H9 (cell line): Measurements from ENCODE around the gene FOXD1. TPM values are rescaled to one million over a fixed set of nuclear protein-coding genes. Genes with fewer than 3 reads are reported as not detected.

Experiments used
- DNase-seq: peaks from one replicate; pipeline ENCODE4 v3.0.0-alpha.2; 2017
- H2AFZ ChIP-seq: one replicate; pipeline ENCODE4 v1.6.1; 2013; ENCODE audit warnings: mild to moderate bottlenecking, low read length, control low read depth, moderate library complexity
- H2AK5ac ChIP-seq: 2 replicates; pipeline ENCODE4 v1.6.1; 2013; ENCODE audit warnings: low read length, control low read depth, mixed read lengths; ENCODE audit not compliant: insufficient read length
- H2BK120ac ChIP-seq: one replicate; pipeline ENCODE4 v1.6.1; 2013; ENCODE audit warnings: low read depth, mild to moderate bottlenecking, low read length, control low read depth, inconsistent platforms; ENCODE audit not compliant: poor library complexity, severe bottlenecking
- H2BK12ac ChIP-seq: 2 replicates; pipeline ENCODE4 v1.6.1; 2013; ENCODE audit warnings: low read length, control low read depth, mixed read lengths, low read depth; ENCODE audit not compliant: insufficient read length
- H2BK15ac ChIP-seq: 2 replicates; pipeline ENCODE4 v1.6.1; 2013; ENCODE audit warnings: low read depth, low read length, control low read depth
- H2BK20ac ChIP-seq: one replicate; pipeline ENCODE4 v1.6.1; 2013; ENCODE audit warnings: low read depth, mild to moderate bottlenecking, low read length, control low read depth, inconsistent platforms; ENCODE audit not compliant: poor library complexity, severe bottlenecking
- H2BK5ac ChIP-seq: 2 replicates; pipeline ENCODE4 v1.6.1; 2013; ENCODE audit warnings: low read length, control low read depth, mixed read lengths; ENCODE audit not compliant: insufficient read length
- H3K14ac ChIP-seq: 2 replicates; pipeline ENCODE4 v1.6.1; 2013; ENCODE audit warnings: low read length, control low read depth; ENCODE audit not compliant: insufficient read depth
- H3K18ac ChIP-seq: 2 replicates; pipeline ENCODE4 v1.6.1; 2013; ENCODE audit warnings: low read depth, mild to moderate bottlenecking, mixed read lengths, low read length, control low read depth; ENCODE audit not compliant: insufficient read length
- H3K23ac ChIP-seq: 2 replicates; pipeline ENCODE4 v1.6.1; 2013; ENCODE audit warnings: low read length, control low read depth, mixed read lengths, low read depth; ENCODE audit not compliant: insufficient read length
- H3K23me2 ChIP-seq: 2 replicates; pipeline ENCODE4 v1.6.1; 2013; ENCODE audit warnings: low read depth, mild to moderate bottlenecking, mixed read lengths, low read length, control low read depth; ENCODE audit not compliant: insufficient read length, poor library complexity, severe bottlenecking
- H3K27ac ChIP-seq: 2 replicates; pipeline ENCODE4 v1.5.1; 2013; ENCODE audit warnings: low read length, control low read depth, mixed read lengths, low read depth; ENCODE audit not compliant: insufficient read length
- H3K27me3 ChIP-seq: 2 replicates; pipeline ENCODE4 v1.6.1; 2013; ENCODE audit warnings: low read length, control low read depth, inconsistent platforms; ENCODE audit not compliant: insufficient read depth
- H3K4ac ChIP-seq: 2 replicates; pipeline ENCODE4 v1.6.1; 2013; ENCODE audit warnings: low read depth, mild to moderate bottlenecking, control low read depth, inconsistent platforms, low read length, moderate library complexity
- H3K4me1 ChIP-seq: 2 replicates; pipeline ENCODE4 v1.6.1; 2013; ENCODE audit warnings: low read length, control low read depth, inconsistent platforms; ENCODE audit not compliant: insufficient read depth
- H3K4me2 ChIP-seq: 2 replicates; pipeline ENCODE4 v1.6.1; 2013; ENCODE audit warnings: low read length, control low read depth, mixed read lengths; ENCODE audit not compliant: insufficient read length, insufficient read depth
- H3K56ac ChIP-seq: 2 replicates; pipeline ENCODE4 v1.6.1; 2013; ENCODE audit warnings: low read depth, mild to moderate bottlenecking, mixed read lengths, low read length, control low read depth; ENCODE audit not compliant: insufficient read length
- H3K79me1 ChIP-seq: 2 replicates; pipeline ENCODE4 v1.6.1; 2013; ENCODE audit warnings: low read depth, mild to moderate bottlenecking, moderate library complexity, low read length, control low read depth, inconsistent platforms; ENCODE audit not compliant: insufficient read depth, poor library complexity, severe bottlenecking
- H3K79me2 ChIP-seq: 2 replicates; pipeline ENCODE4 v1.6.1; 2013; ENCODE audit warnings: low read length, control low read depth, inconsistent platforms; ENCODE audit not compliant: insufficient read depth
- H3K9ac ChIP-seq: 2 replicates; pipeline ENCODE4 v1.6.1; 2013; ENCODE audit warnings: low read length, control low read depth, mixed read lengths; ENCODE audit not compliant: insufficient read length; ENCODE audit errors: extremely low read depth
- H3K9me3 ChIP-seq: one replicate; pipeline ENCODE4 v1.6.1; 2013; ENCODE audit warnings: low read depth, low read length, inconsistent platforms; ENCODE audit not compliant: control insufficient read depth
- H3T11ph ChIP-seq: one replicate; pipeline ENCODE4 v1.6.1; 2013; ENCODE audit warnings: mild to moderate bottlenecking, low read length, control low read depth, inconsistent platforms
- H4K20me1 ChIP-seq: one replicate; pipeline ENCODE4 v1.6.1; 2013; ENCODE audit not compliant: control insufficient read depth, insufficient read length, insufficient read depth
- H4K5ac ChIP-seq: 2 replicates; pipeline ENCODE4 v1.6.1; 2013; ENCODE audit warnings: low read depth, mild to moderate bottlenecking, mixed read lengths, low read length, control low read depth; ENCODE audit not compliant: insufficient read length
- H4K8ac ChIP-seq: replicated peaks from 2 replicates; pipeline ENCODE4 v1.6.1; 2013; ENCODE audit warnings: low read length, control low read depth, mixed read lengths, low read depth; ENCODE audit not compliant: insufficient read length
- H4K91ac ChIP-seq: 2 replicates; pipeline ENCODE4 v1.6.1; 2013; ENCODE audit warnings: low read depth, mild to moderate bottlenecking, moderate library complexity, mixed read lengths, low read length, control low read depth; ENCODE audit not compliant: insufficient read length
- H3K27ac Mint-ChIP-seq, 3 experiments: 2 replicates in 2 of 3; 3 replicates in 1 of 3; pipeline ENCODE4 v1.8.0; 2020 to 2021; ENCODE audit warnings: mixed read lengths in 3 of 3, mild to moderate bottlenecking in 1 of 3, moderate library complexity in 1 of 3
- H3K27me3 Mint-ChIP-seq: 2 replicates; pipeline ENCODE4 v1.8.0; 2021; ENCODE audit warnings: low read depth, mild to moderate bottlenecking, moderate library complexity, mixed read lengths
- H3K36me3 Mint-ChIP-seq, 3 experiments: 2 replicates in 2 of 3; 3 replicates in 1 of 3; pipeline ENCODE4 v1.8.0; 2020 to 2021; ENCODE audit warnings: low read depth in 3 of 3, mixed read lengths in 3 of 3; ENCODE audit not compliant: insufficient read depth in 1 of 3
- H3K4me1 Mint-ChIP-seq, 2 experiments: 2 replicates each; pipeline ENCODE4 v1.8.0; 2020; ENCODE audit warnings: mixed read lengths in 2 of 2
- H3K4me3 Mint-ChIP-seq, 2 experiments: 2 replicates in 1 of 2; 3 replicates in 1 of 2; pipeline ENCODE4 v1.8.0; 2020 to 2021; ENCODE audit warnings: mild to moderate bottlenecking in 2 of 2, mixed read lengths in 2 of 2, moderate library complexity in 1 of 2
- H3K9me3 Mint-ChIP-seq, 2 experiments: 2 replicates in 1 of 2; 3 replicates in 1 of 2; pipeline ENCODE4 v1.8.0; 2020; ENCODE audit warnings: mild to moderate bottlenecking in 2 of 2, mixed read lengths in 2 of 2, moderate library complexity in 1 of 2
- WGBS: extraction: QIAGEN DNeasy Blood & Tissue Kit; methylation state at CpG from one replicate; pipeline ENCODE4 v1.1.7; 2013; ENCODE audit warnings: missing lambda C conversion rate, low lambda C conversion rate, mixed read lengths; ENCODE audit not compliant: insufficient read length; ENCODE audit errors: extremely low coverage; 5-methylcytosine and 5-hydroxymethylcytosine counted together
- total RNA-seq: library from RNA; stranded (reverse); gene quantifications from 2 replicates; pipeline ENCODE4 v1.2.1, GENCODE V29; 2021
- TF ChIP-seq, protein P1 (sequence below): fragments of 200-600 bp; sonication (generic); conservative IDR thresholded peaks from 3 replicates; pipeline ENCODE4 v1.8.0; 2021; ENCODE audit warnings: antibody characterized with exemption, mild to moderate bottlenecking

The FOXD1 gene
- total RNA-seq, 1 experiment from 2014 or later: 0.20 TPM

DNA sequence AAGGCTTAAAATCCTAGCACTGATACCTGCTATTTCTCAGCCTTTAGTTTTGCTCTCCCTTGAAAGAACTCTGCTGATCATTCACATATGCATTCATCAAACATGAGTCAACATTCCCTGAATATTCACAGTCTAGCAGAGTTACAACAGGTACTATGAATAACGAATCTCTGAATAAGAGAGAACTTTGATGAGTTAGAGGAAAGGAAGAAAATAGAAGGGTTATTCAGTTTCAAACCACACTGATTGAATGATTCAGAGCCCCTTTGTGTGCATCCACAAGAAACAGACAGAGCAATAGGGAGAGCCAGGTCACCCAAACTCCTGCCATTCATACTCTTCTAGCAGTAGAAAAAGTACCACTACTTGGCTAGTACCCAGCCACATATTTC, 36.0 kb downstream of the FOXD1 start:
- H3K23me2 ChIP-seq: peaks cover 3% of the 10 kb centered on the region
- H3K27me3 ChIP-seq: peaks cover under 1% of the 10 kb centered on the region; the same call in 1 of the 2 replicates
- no peak overlapping the region for H2AFZ ChIP-seq
- peaks cover 6% of the 10 kb centered on the region for H3K4me1 ChIP-seq
- H3K4me1 Mint-ChIP-seq: peaks cover 15% of the 10 kb centered on the region in 2 experiments
- H3K14ac ChIP-seq: no peak overlapping the region
- no peak overlapping the region for H4K5ac ChIP-seq
- H2BK20ac ChIP-seq: no peak overlapping the region
- no peak overlapping the region for H3K4me3 Mint-ChIP-seq
- H2BK15ac ChIP-seq: no peak overlapping the region
- no peaks in the 10 kb centered on the region for H3K36me3 Mint-ChIP-seq
- no peak overlapping the region for H2BK5ac ChIP-seq
- no peak overlapping the region for H3T11ph ChIP-seq
- H4K91ac ChIP-seq: no peak overlapping the region
- H2AK5ac ChIP-seq: no peak overlapping the region
- no peak overlapping the region for H2BK12ac ChIP-seq
- H4K8ac ChIP-seq: no peak overlapping the region
- no peaks in the 10 kb centered on the region for H4K20me1 ChIP-seq
- H3K27ac Mint-ChIP-seq: no peak overlapping the region
- no peak overlapping the region for H3K23ac ChIP-seq
- peak overlapping the region; percentile 1 for H3K27ac ChIP-seq
- H3K9ac ChIP-seq: no peak overlapping the region
- H2BK120ac ChIP-seq: no peak overlapping the region
- no peak overlapping the region for H3K18ac ChIP-seq
- WGBS: no CpG with 5 or more reads among the region's 1 CpG
- no peak overlapping the region for H3K4me2 ChIP-seq
- DNase-seq: no peak
- no peak overlapping the region for H3K4ac ChIP-seq
- peaks cover 42% of the 10 kb centered on the region for H3K27me3 Mint-ChIP-seq
- peaks cover 4% of the 10 kb centered on the region for H3K9me3 ChIP-seq
- H3K79me2 ChIP-seq: no peaks in the 10 kb centered on the region; the same call in 1 of the 2 replicates
- TF ChIP-seq, protein P1, sequence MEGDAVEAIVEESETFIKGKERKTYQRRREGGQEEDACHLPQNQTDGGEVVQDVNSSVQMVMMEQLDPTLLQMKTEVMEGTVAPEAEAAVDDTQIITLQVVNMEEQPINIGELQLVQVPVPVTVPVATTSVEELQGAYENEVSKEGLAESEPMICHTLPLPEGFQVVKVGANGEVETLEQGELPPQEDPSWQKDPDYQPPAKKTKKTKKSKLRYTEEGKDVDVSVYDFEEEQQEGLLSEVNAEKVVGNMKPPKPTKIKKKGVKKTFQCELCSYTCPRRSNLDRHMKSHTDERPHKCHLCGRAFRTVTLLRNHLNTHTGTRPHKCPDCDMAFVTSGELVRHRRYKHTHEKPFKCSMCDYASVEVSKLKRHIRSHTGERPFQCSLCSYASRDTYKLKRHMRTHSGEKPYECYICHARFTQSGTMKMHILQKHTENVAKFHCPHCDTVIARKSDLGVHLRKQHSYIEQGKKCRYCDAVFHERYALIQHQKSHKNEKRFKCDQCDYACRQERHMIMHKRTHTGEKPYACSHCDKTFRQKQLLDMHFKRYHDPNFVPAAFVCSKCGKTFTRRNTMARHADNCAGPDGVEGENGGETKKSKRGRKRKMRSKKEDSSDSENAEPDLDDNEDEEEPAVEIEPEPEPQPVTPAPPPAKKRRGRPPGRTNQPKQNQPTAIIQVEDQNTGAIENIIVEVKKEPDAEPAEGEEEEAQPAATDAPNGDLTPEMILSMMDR: no peak
- peaks cover 2 to 6% of the 10 kb centered on the region in 2 experiments; a peak in 2 of 5 replicates for H3K9me3 Mint-ChIP-seq
- H3K56ac ChIP-seq: no peak overlapping the region
- H3K79me1 ChIP-seq: no peaks in the 10 kb centered on the region
